NCI-H128 (cell line): ENCODE results near the gene LCE2C.

Experiments used
- DNase-seq: peaks from one replicate; lab custom pipeline; 2025; ENCODE audit not compliant: unreplicated experiment; lab: John Stamatoyannopoulos, UW

Gene LCE2C

DNA sequence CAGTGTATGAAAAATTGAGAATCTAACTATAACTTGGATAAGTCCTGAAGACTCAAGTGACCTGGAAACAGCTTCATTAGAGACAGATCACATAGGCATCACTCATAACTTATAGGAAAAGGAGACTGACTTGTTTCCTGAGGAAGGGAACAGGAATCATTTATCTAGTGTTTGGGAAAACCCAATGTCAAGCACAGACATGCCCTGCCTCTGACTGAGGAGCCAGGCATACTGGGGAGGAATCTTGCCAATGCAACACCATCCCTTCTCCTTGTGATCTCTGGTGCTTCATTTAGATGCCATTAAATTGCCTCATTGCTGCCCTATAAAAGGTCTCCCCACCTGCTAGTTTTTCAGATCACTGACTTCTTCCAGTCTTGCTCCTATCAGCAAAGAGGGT lies 43.2 kb downstream of the LCE2C start:
- DNase-seq: no peak

DNA sequence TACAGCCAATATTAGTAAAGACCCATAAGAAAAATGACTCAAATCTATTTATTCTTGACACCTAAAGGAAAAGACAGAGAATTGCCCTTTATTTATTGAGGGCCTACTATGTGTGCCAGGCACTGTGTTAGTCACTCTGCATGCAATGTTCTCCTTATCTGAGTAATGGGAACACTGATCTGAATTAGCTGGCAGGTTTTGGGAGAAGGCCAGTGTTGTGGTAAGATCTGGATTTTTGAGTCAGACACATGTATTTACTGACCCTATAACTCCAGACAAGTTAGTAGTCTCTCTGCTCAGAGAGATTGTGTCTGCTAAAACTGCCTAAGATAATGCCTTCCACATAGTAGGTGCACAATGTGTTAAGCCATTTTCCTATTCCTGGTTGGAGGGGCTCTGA lies 50.2 kb downstream of the LCE2C start:
- DNase-seq: no peak
